GM19438 (cell line): ENCODE measurements around the gene IL15RA.
"Not testable (repeated sequence)": the region's sequence is repeated elsewhere in the genome, so short reads cannot be mapped to it uniquely, and the experiment has no call there.

Source experiments
- ATAC-seq: cut with Tn5 transposase; IDR thresholded peaks from one replicate; pipeline ENCODE4 v1.9.1; 2021; ENCODE audit warnings: low read depth; ENCODE audit not compliant: unreplicated experiment

IL15RA gene

GRCh38 chr10:5933909-5934546 is 43.3 kb downstream of the IL15RA start:
- no peak for ATAC-seq

GRCh38 chr10:5932345-5932744 is 45.0 kb downstream of the IL15RA start:
- no peak for ATAC-seq

GRCh38 chr10:5930272-5930671 is 47.1 kb downstream of the IL15RA start:
- no peak for ATAC-seq

GRCh38 chr10:5929442-5929841 is 47.9 kb downstream of the IL15RA start:
- no peak for ATAC-seq

- no peak for ATAC-seq
These were observed 50.0 kb downstream of the IL15RA start for GRCh38 chr10:5927306-5927705.

GRCh38 chr10:5924889-5925288 is 52.5 kb downstream of the IL15RA start:
- ATAC-seq = no peak

GRCh38 chr10:5921746-5922145 is 55.6 kb downstream of the IL15RA start:
- no peak for ATAC-seq

- no peak for ATAC-seq
These were observed 57.8 kb downstream of the IL15RA start for GRCh38 chr10:5919568-5919967.

GRCh38 chr10:5918763-5919162 is 58.6 kb downstream of the IL15RA start:
- no peak for ATAC-seq

- ATAC-seq = no peak
These were observed 60.0 kb downstream of the IL15RA start for GRCh38 chr10:5917305-5917704.

GRCh38 chr10:5915451-5915850 is 61.9 kb downstream of the IL15RA start:
- ATAC-seq = no peak

- no peak for ATAC-seq
These were observed 63.6 kb downstream of the IL15RA start for GRCh38 chr10:5913736-5914135.

GRCh38 chr10:5911670-5912069 is 65.7 kb downstream of the IL15RA start:
- ATAC-seq = no peak

- ATAC-seq = no peak
These were observed 66.8 kb downstream of the IL15RA start for GRCh38 chr10:5910323-5911100.

GRCh38 chr10:5908676-5909075 is 68.7 kb downstream of the IL15RA start:
- ATAC-seq = not testable (repeated sequence)

- no peak for ATAC-seq
These were observed 70.7 kb downstream of the IL15RA start for GRCh38 chr10:5906651-5907050.

GRCh38 chr10:5905854-5906507 is 71.4 kb downstream of the IL15RA start:
- ATAC-seq = no peak

GRCh38 chr10:5904227-5904626 is 73.1 kb downstream of the IL15RA start:
- peak; percentile 98 for ATAC-seq

- no peak for ATAC-seq
These were observed 73.8 kb downstream of the IL15RA start for GRCh38 chr10:5903563-5903962.

- ATAC-seq = no peak
These were observed 74.7 kb downstream of the IL15RA start for GRCh38 chr10:5902511-5903274.
